T-helper 17 cell (primary cell): ENCODE results near the gene GRAMD1A. TPM values are rescaled to one million over a fixed set of nuclear protein-coding genes. Genes with fewer than 3 reads are reported as not detected.
"Not testable (repeated sequence)": the region's sequence is repeated elsewhere in the genome, so short reads cannot be mapped to it uniquely, and the experiment has no call there.

Experiments used
- ATAC-seq: fragments of 150-1000 bp; cut with Tn5 transposase; 2 replicates; pipeline ENCODE4 v1.10.0; 2021; ENCODE audit warnings: mild to moderate bottlenecking, moderate library complexity
- DNase-seq, 3 donors: peaks; one replicate each; pipeline versions ENCODE4 v3.0.0 to v3.0.0-alpha.2; 2020 to 2021
- H3K9me3 ChIP-seq: one replicate; pipeline ENCODE4 v1.7.0; 2013; ENCODE audit warnings: low read length, mild to moderate bottlenecking; ENCODE audit not compliant: control insufficient read depth, poor library complexity, severe bottlenecking
- H3K27ac Mint-ChIP-seq: one replicate; pipeline ENCODE4 v1.8.0; 2022; ENCODE audit warnings: mild to moderate bottlenecking, moderate library complexity, mixed read lengths
- H3K27me3 Mint-ChIP-seq: one replicate; pipeline ENCODE4 v1.8.0; 2022; ENCODE audit warnings: mixed read lengths
- H3K36me3 Mint-ChIP-seq: one replicate; pipeline ENCODE4 v1.8.0; 2022; ENCODE audit warnings: low read depth, mixed read lengths
- H3K4me1 Mint-ChIP-seq: one replicate; pipeline ENCODE4 v1.8.0; 2022; ENCODE audit warnings: mild to moderate bottlenecking, mixed read lengths
- H3K4me3 Mint-ChIP-seq: one replicate; pipeline ENCODE4 v1.8.0; 2022; ENCODE audit warnings: mild to moderate bottlenecking, moderate library complexity, mixed read lengths
- total RNA-seq, 4 donors: library from RNA in 2 of 4; stranded (reverse) in 2 of 4; gene quantifications; one replicate each; pipeline ENCODE4 v1.2.3 and lab custom pipeline; 2022 to 2026

Gene GRAMD1A
- total RNA-seq, 2 donors from 2014 or later = 153 to 162 TPM

- peaks cover 10% of the 10 kb centered on the region for H3K36me3 Mint-ChIP-seq
Measured at GRCh38 chr19:35023428-35023827, 23.3 kb downstream of the GRAMD1A start.

GRCh38 chr19:35024095-35024494, 24.0 kb downstream of the GRAMD1A start:
- H3K4me3 Mint-ChIP-seq = no peak overlapping the region

More at GRCh38 chr19:35023428-35023827, 23.3 kb downstream of the GRAMD1A start:
- no peaks in the 10 kb centered on the region for H3K9me3 ChIP-seq
- ATAC-seq = no peak
- H3K4me3 Mint-ChIP-seq = no peak overlapping the region
- no peak overlapping the region for H3K27ac Mint-ChIP-seq
- peaks cover 9% of the 10 kb centered on the region for H3K4me1 Mint-ChIP-seq
- DNase-seq = no peak
- no peaks in the 10 kb centered on the region for H3K27me3 Mint-ChIP-seq

GRCh38 chr19:35025969-35026368, 25.8 kb downstream of the GRAMD1A start:
- H3K27ac Mint-ChIP-seq = no peak overlapping the region
- no peaks in the 10 kb centered on the region for H3K9me3 ChIP-seq
- ATAC-seq (no peak), DNase-seq (no peak)
- H3K36me3 Mint-ChIP-seq = peaks cover 1% of the 10 kb centered on the region
- H3K4me1 Mint-ChIP-seq = peaks cover 6% of the 10 kb centered on the region
- no peak overlapping the region for H3K4me3 Mint-ChIP-seq
- no peaks in the 10 kb centered on the region for H3K27me3 Mint-ChIP-seq

More at GRCh38 chr19:35024095-35024494, 24.0 kb downstream of the GRAMD1A start:
- Mint-ChIP-seq H3K27me3 (no peaks in the 10 kb centered on the region), H3K4me1 (peaks cover 10% of the 10 kb centered on the region), H3K27ac (no peak overlapping the region), H3K36me3 (peaks cover 8% of the 10 kb centered on the region)
- ATAC-seq (no peak), DNase-seq (no peak)
- no peaks in the 10 kb centered on the region for H3K9me3 ChIP-seq

- DNase-seq (no peak), ATAC-seq (no peak)
- Mint-ChIP-seq H3K27ac (no peak overlapping the region), H3K4me1 (peaks cover 8% of the 10 kb centered on the region), H3K27me3 (peaks cover 4% of the 10 kb centered on the region), H3K36me3 (peaks cover 3% of the 10 kb centered on the region), H3K4me3 (no peak overlapping the region)
- H3K9me3 ChIP-seq = no peaks in the 10 kb centered on the region
Measured at GRCh38 chr19:35026418-35026817, 26.3 kb downstream of the GRAMD1A start.

GRCh38 chr19:35027009-35027408, 26.9 kb downstream of the GRAMD1A start:
- no peaks in the 10 kb centered on the region for H3K9me3 ChIP-seq
- H3K36me3 Mint-ChIP-seq = peaks cover 4% of the 10 kb centered on the region
- H3K4me1 Mint-ChIP-seq = peaks cover 11% of the 10 kb centered on the region
- H3K27ac Mint-ChIP-seq = no peak overlapping the region
- H3K27me3 Mint-ChIP-seq = peaks cover 8% of the 10 kb centered on the region
- ATAC-seq (no peak), DNase-seq (no peak)
- H3K4me3 Mint-ChIP-seq = no peak overlapping the region

GRCh38 chr19:35027851-35028599, 27.9 kb downstream of the GRAMD1A start:
- peaks cover 12% of the 10 kb centered on the region for H3K4me1 Mint-ChIP-seq
- ATAC-seq (no peak), DNase-seq (no peak)
- peaks cover 4% of the 10 kb centered on the region for H3K36me3 Mint-ChIP-seq
- H3K27ac Mint-ChIP-seq = no peak overlapping the region
- H3K27me3 Mint-ChIP-seq = peaks cover 8% of the 10 kb centered on the region
- H3K9me3 ChIP-seq = no peaks in the 10 kb centered on the region
- H3K4me3 Mint-ChIP-seq = peak overlapping the region; percentile 66

GRCh38 chr19:35028600-35028885, 28.4 kb downstream of the GRAMD1A start:
- not testable (repeated sequence) for H3K27ac Mint-ChIP-seq, H3K27me3 Mint-ChIP-seq, ATAC-seq, DNase-seq, H3K36me3 Mint-ChIP-seq, H3K9me3 ChIP-seq
- peaks cover 13% of the 10 kb centered on the region for H3K4me1 Mint-ChIP-seq
- H3K4me3 Mint-ChIP-seq = peak overlapping the region; percentile 66

GRCh38 chr19:35029275-35029736, 29.2 kb downstream of the GRAMD1A start:
- not testable (repeated sequence) for H3K36me3 Mint-ChIP-seq, H3K27me3 Mint-ChIP-seq, H3K9me3 ChIP-seq, ATAC-seq, H3K27ac Mint-ChIP-seq, DNase-seq
- peak overlapping the region; percentile 83 for H3K4me3 Mint-ChIP-seq
- H3K4me1 Mint-ChIP-seq = peaks cover 13% of the 10 kb centered on the region

- no peak for ATAC-seq
- H3K4me3 Mint-ChIP-seq = peak overlapping the region; percentile 83
Measured at GRCh38 chr19:35029737-35030256, 29.7 kb downstream of the GRAMD1A start.

GRCh38 chr19:35030257-35031071, 30.3 kb downstream of the GRAMD1A start, which contains the start of gene SCN1B:
Gene SCN1B (plus strand): TSS chr19:35030470. CDS start chr19:35030821, 351 bp downstream.
- Mint-ChIP-seq H3K36me3 (peaks cover 4% of the 10 kb centered on the region), H3K4me1 (peaks cover 13% of the 10 kb centered on the region), H3K27me3 (peaks cover 8% of the 10 kb centered on the region), H3K27ac (peak within 1 kb of the TSS; percentile 89), H3K4me3 (peak within 1 kb of the TSS; percentile 96)
- no peaks in the 10 kb centered on the region for H3K9me3 ChIP-seq
- peak; percentile 81 for ATAC-seq
- peak in 2 of 3 donors; percentile 42 to 55 for DNase-seq

More at GRCh38 chr19:35029737-35030256, 29.7 kb downstream of the GRAMD1A start:
- DNase-seq = no peak
- Mint-ChIP-seq H3K36me3 (peaks cover 4% of the 10 kb centered on the region), H3K4me1 (peaks cover 13% of the 10 kb centered on the region), H3K27me3 (peaks cover 8% of the 10 kb centered on the region), H3K27ac (no peak overlapping the region)
- H3K9me3 ChIP-seq = no peaks in the 10 kb centered on the region

GRCh38 chr19:35031072-35031881, 31.2 kb downstream of the GRAMD1A start:
- peaks cover 8% of the 10 kb centered on the region for H3K27me3 Mint-ChIP-seq
- ATAC-seq = no peak
- no peaks in the 10 kb centered on the region for H3K9me3 ChIP-seq
- peaks cover 13% of the 10 kb centered on the region for H3K4me1 Mint-ChIP-seq
- peaks cover 4% of the 10 kb centered on the region for H3K36me3 Mint-ChIP-seq
- peak overlapping the region; percentile 89 for H3K27ac Mint-ChIP-seq
- no peak for DNase-seq
- peak overlapping the region; percentile 96 for H3K4me3 Mint-ChIP-seq

GRCh38 chr19:35032356-35032865, 32.3 kb downstream of the GRAMD1A start:
- DNase-seq = no peak
- no peak overlapping the region for H3K4me3 Mint-ChIP-seq
- ATAC-seq = no peak

More at GRCh38 chr19:35032356-35032865, 32.3 kb downstream of the GRAMD1A start:
- H3K9me3 ChIP-seq = no peaks in the 10 kb centered on the region
- H3K4me1 Mint-ChIP-seq = peaks cover 13% of the 10 kb centered on the region
- peaks cover 4% of the 10 kb centered on the region for H3K36me3 Mint-ChIP-seq
- peaks cover 8% of the 10 kb centered on the region for H3K27me3 Mint-ChIP-seq
- H3K27ac Mint-ChIP-seq = no peak overlapping the region
